Activated CD4-positive, CD25-positive, alpha-beta regulatory T cell (primary cell): ENCODE measurements around the gene JAKMIP1.

Experiments
- DNase-seq, 4 experiments: peaks; one replicate each; lab custom pipeline; 2025; lab: John Stamatoyannopoulos, UW

Gene JAKMIP1

GRCh38 chr4:5992171-5992827, 208.1 kb downstream of the JAKMIP1 start:
- no peak for DNase-seq

- no peak for DNase-seq
These were observed 208.9 kb downstream of the JAKMIP1 start for GRCh38 chr4:5991405-5991804.

- no peak for DNase-seq
These were observed 209.7 kb downstream of the JAKMIP1 start for GRCh38 chr4:5990446-5991160.

- no peak for DNase-seq
These were observed 210.8 kb downstream of the JAKMIP1 start for GRCh38 chr4:5989236-5990225.

- no peak for DNase-seq
These were observed 212.1 kb downstream of the JAKMIP1 start for GRCh38 chr4:5988086-5988845.

- DNase-seq = no peak
These were observed 215.5 kb downstream of the JAKMIP1 start for GRCh38 chr4:5984843-5985242.

GRCh38 chr4:5982156-5982973, 218.0 kb downstream of the JAKMIP1 start:
- DNase-seq = no peak

- no peak for DNase-seq
These were observed 219.8 kb downstream of the JAKMIP1 start for GRCh38 chr4:5980436-5981155.

GRCh38 chr4:5979981-5980380, 220.4 kb downstream of the JAKMIP1 start:
- no peak for DNase-seq

- DNase-seq = no peak
These were observed 223.4 kb downstream of the JAKMIP1 start for GRCh38 chr4:5976921-5977320.

GRCh38 chr4:5976431-5976830, 223.9 kb downstream of the JAKMIP1 start:
- no peak for DNase-seq
